ENCODE data around the gene KRTAP26-1.

GRCh38 chr21:30340714-30341573 lies 20.8 kb upstream of the KRTAP26-1 start:
- TF ChIP-seq CTCF (IDR thresholded peaks at IDR 0.05) = peak; percentile 88 to 96 (median 89)
- TF ChIP-seq POLR2A (IDR thresholded peaks at IDR 0.05) = no peak

Measured in testis (tissue), 2 donors.